SK-N-SH (cell line): ENCODE data around the gene TMEM132D. TPM values are rescaled to one million over a fixed set of nuclear protein-coding genes. Genes with fewer than 3 reads are reported as not detected.

ENCODE experiments used
- CTCF ChIA-PET: fragments of 300-600, 350-600 bp; formaldehyde crosslinking; extraction: SDS; loops from one replicate; lab custom pipeline; 2021; lab: Yijun Ruan, JAX
- POLR2A ChIA-PET: fragments of 350-600 bp; sonication (Branson Sonifier 250); formaldehyde crosslinking; extraction: SDS; loops from one replicate; lab custom pipeline; 2020; ENCODE audit warnings: antibody characterized with exemption, inconsistent platforms; lab: Yijun Ruan, JAX
- DNase-seq: peaks from one replicate; pipeline ENCODE4 v3.0.0; 2012
- H2AFZ ChIP-seq: fragments of 200-600 bp; sonication (generic); 2 replicates; pipeline ENCODE4 v1.8.1; 2016; ENCODE audit warnings: antibody characterized with exemption, mild to moderate bottlenecking, low read depth
- H3F3A ChIP-seq: fragments of 200-600 bp; sonication (generic); replicated peaks from 2 replicates; pipeline ENCODE3; 2016; ENCODE audit warnings: antibody characterized with exemption, mild to moderate bottlenecking; ENCODE audit not compliant: insufficient read depth
- H3K27ac ChIP-seq, 2 experiments: fragments of 200-500 bp in 1 of 2; fragments of 200-600 bp in 1 of 2; sonication (Bioruptor generic) in 1 of 2; sonication (generic), shearing (Covaris generic) in 1 of 2; 2 replicates each; pipeline versions ENCODE4 v1.5.1 to v1.6.1; 2014 to 2016; ENCODE audit warnings: low read depth in 2 of 2, inconsistent platforms in 1 of 2, low read length in 1 of 2, mild to moderate bottlenecking in 1 of 2, mixed read lengths in 1 of 2
- H3K27me3 ChIP-seq: fragments of 200-600 bp; sonication (generic), shearing (Covaris generic); 2 replicates; pipeline ENCODE4 v1.6.1; 2016; ENCODE audit warnings: mixed run types; ENCODE audit not compliant: insufficient read depth
- H3K36me3 ChIP-seq, 2 experiments: fragments of 200-500 bp in 1 of 2; fragments of 200-600 bp in 1 of 2; sonication (Bioruptor generic) in 1 of 2; sonication (generic) in 1 of 2; replicated peaks in 1 of 2; 2 replicates each; pipeline versions ENCODE3 to v1.5.1; 2014 to 2016; ENCODE audit warnings: low read length in 1 of 2, mild to moderate bottlenecking in 1 of 2; ENCODE audit not compliant: insufficient read depth in 2 of 2, control insufficient read depth in 1 of 2
- H3K4me1 ChIP-seq, 2 experiments: fragments of 200-500 bp in 1 of 2; fragments of 200-600 bp in 1 of 2; sonication (Bioruptor generic) in 1 of 2; sonication (generic), shearing (Covaris generic) in 1 of 2; 2 replicates each; pipeline versions ENCODE4 v1.5.1 to v1.6.1; 2014 to 2016; ENCODE audit warnings: low read depth in 1 of 2, low read length in 1 of 2, mixed run types in 1 of 2; ENCODE audit not compliant: insufficient read depth in 2 of 2, control insufficient read depth in 1 of 2
- H3K4me2 ChIP-seq: fragments of 200-600 bp; sonication (generic), shearing (Covaris generic); 2 replicates; pipeline ENCODE4 v1.6.1; 2017; ENCODE audit warnings: mixed run types
- H3K4me3 ChIP-seq, 2 experiments: fragments of 200-500 bp in 1 of 2; fragments of 200-600 bp in 1 of 2; sonication (Bioruptor generic) in 1 of 2; sonication (generic), shearing (Covaris generic) in 1 of 2; 2 replicates each; pipeline versions ENCODE4 v1.5.1 to v1.8.1; 2014 to 2016; ENCODE audit warnings: low read depth in 2 of 2, inconsistent platforms in 1 of 2, low read length in 1 of 2, mild to moderate bottlenecking in 1 of 2, mixed read lengths in 1 of 2, moderate library complexity in 1 of 2
- H3K79me2 ChIP-seq: fragments of 200-600 bp; sonication (generic); 2 replicates; pipeline ENCODE4 v1.8.1; 2017; ENCODE audit warnings: mild to moderate bottlenecking; ENCODE audit not compliant: insufficient read depth
- H3K9ac ChIP-seq: fragments of 200-600 bp; sonication (generic); 2 replicates; pipeline ENCODE4 v1.6.1; 2017; ENCODE audit warnings: mixed run types
- H3K9me2 ChIP-seq: fragments of 200-600 bp; sonication (generic); 2 replicates; pipeline ENCODE4 v1.6.1; 2017; ENCODE audit warnings: mixed run types
- H3K9me3 ChIP-seq: fragments of 200-600 bp; sonication (generic); 2 replicates; pipeline ENCODE4 v1.6.1; 2017; ENCODE audit warnings: mixed run types, mild to moderate bottlenecking, moderate library complexity
- H4K20me1 ChIP-seq: fragments of 200-600 bp; sonication (generic); 2 replicates; pipeline ENCODE4 v1.6.1; 2017; ENCODE audit warnings: mild to moderate bottlenecking, mixed run types; ENCODE audit not compliant: insufficient read depth
- ELF1 ChIP-seq: IDR thresholded peaks from 2 replicates; pipeline ENCODE4 v1.4.0; 2012
- FOSL2 ChIP-seq: IDR thresholded peaks from 2 replicates; pipeline ENCODE4 v1.4.0; 2012; ENCODE audit warnings: low read depth, mild to moderate bottlenecking, moderate library complexity, borderline replicate concordance
- FOXM1 ChIP-seq: IDR thresholded peaks from 2 replicates; pipeline ENCODE4 v1.4.0; 2012; ENCODE audit warnings: low read depth, mild to moderate bottlenecking
- IRF3 ChIP-seq: fragments of 150-350 bp; IDR thresholded peaks from 2 replicates; pipeline ENCODE4 v1.6.1; 2016; ENCODE audit warnings: mild to moderate bottlenecking, low read depth, low read length
- MAX ChIP-seq: IDR thresholded peaks from 2 replicates; pipeline ENCODE4 v1.4.0; 2012; ENCODE audit warnings: low read depth
- MXI1 ChIP-seq: IDR thresholded peaks from 2 replicates; pipeline ENCODE4 v1.6.1; 2012; ENCODE audit warnings: mild to moderate bottlenecking, low read depth, low read length, improper control_type of control experiment
- NRF1 ChIP-seq: IDR thresholded peaks from 2 replicates; pipeline ENCODE4 v1.6.1; 2012; ENCODE audit warnings: low read depth, mild to moderate bottlenecking, low read length
- RAD21 ChIP-seq: IDR thresholded peaks from 2 replicates; pipeline ENCODE4 v1.6.1; 2012; ENCODE audit warnings: mild to moderate bottlenecking, low read length
- RCOR1 ChIP-seq: fragments of 150-350 bp; IDR thresholded peaks from 2 replicates; pipeline ENCODE4 v1.6.1; 2017; ENCODE audit warnings: antibody characterized with exemption, low read length
- REST ChIP-seq: IDR thresholded peaks from 2 replicates; pipeline ENCODE4 v1.6.1; 2012; ENCODE audit warnings: mild to moderate bottlenecking, low read depth, low read length, moderate library complexity
- SIN3A ChIP-seq: IDR thresholded peaks from 2 replicates; pipeline ENCODE4 v1.6.1; 2012; ENCODE audit warnings: low read depth, mild to moderate bottlenecking, low read length, moderate library complexity, borderline replicate concordance
- TCF12 ChIP-seq: IDR thresholded peaks from 2 replicates; pipeline ENCODE4 v1.4.0; 2012
- YY1 ChIP-seq: IDR thresholded peaks from 2 replicates; pipeline ENCODE4 v1.4.0; 2012; ENCODE audit warnings: low read depth, mild to moderate bottlenecking
- WGBS: methylation state at CpG from one replicate; pipeline ENCODE4 v1.1.6; 2017; ENCODE audit warnings: low lambda C conversion rate; 5-methylcytosine and 5-hydroxymethylcytosine counted together
- polyA plus RNA-seq, 3 experiments: library from polyadenylated mRNA; depleted of rRNA; stranded (reverse); fragments of >200 nt; gene quantifications; 2 replicates each; pipeline ENCODE4 v1.2.3, GENCODE V29; 2012
- TF ChIP-seq, protein P1 (sequence below): fragments of 150-350 bp; IDR thresholded peaks from 2 replicates; pipeline ENCODE4 v1.6.1; 2017; ENCODE audit warnings: antibody characterized with exemption, low read length, low read depth, borderline replicate concordance

The TMEM132D gene
- polyA plus RNA-seq, 1 of the 3 experiments (the other 2 are of a cell fraction): not detected

GRCh38 chr12:129145381-129145780 is 758.4 kb downstream of the TMEM132D start (continued):
- TF ChIP-seq IRF3: no peak
- TF ChIP-seq SIN3A: no peak
- TF ChIP-seq YY1: no peak
- TF ChIP-seq NRF1: no peak
- TF ChIP-seq MAX: no peak
- no peak for TF ChIP-seq ELF1
- no peak for TF ChIP-seq FOXM1
- no peak for TF ChIP-seq FOSL2
- TF ChIP-seq MXI1: no peak

DNA sequence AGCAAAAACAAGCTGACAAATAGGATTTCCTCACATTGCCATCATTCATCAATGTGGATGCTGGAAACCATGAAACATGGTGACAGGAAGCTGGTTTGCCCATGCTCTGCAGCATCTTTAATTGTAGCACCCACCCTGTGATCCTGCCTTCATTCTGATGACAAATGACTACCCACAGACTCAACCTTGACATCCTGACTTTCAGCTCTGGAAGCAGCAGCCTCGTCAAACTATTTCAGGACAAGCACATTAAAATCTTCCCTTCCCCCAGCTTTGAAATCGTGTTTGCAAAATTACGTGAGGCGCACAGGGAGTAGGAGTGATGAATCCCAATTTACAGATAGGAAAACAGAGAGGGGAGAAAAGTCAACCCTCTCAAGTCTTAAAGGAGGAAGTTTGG is 765.0 kb downstream of the TMEM132D start:
- no peaks in the 10 kb centered on the region for H3K9me2 ChIP-seq
- H3K27ac ChIP-seq: no peak overlapping the region
- H3K4me2 ChIP-seq: no peak overlapping the region
- H4K20me1 ChIP-seq: no peaks in the 10 kb centered on the region
- ChIA-PET POLR2A (no interaction called here), CTCF (no interaction called here)
- 20% methylated on average over 4 of the region's 4 CpGs for WGBS
- DNase-seq: no peak
- H3K9me3 ChIP-seq: no peaks in the 10 kb centered on the region
- H3K27me3 ChIP-seq: no peaks in the 10 kb centered on the region
- no peaks in the 10 kb centered on the region for H3K36me3 ChIP-seq
- no peaks in the 10 kb centered on the region for H3K4me1 ChIP-seq
- TF ChIP-seq NRF1 (no peak), TCF12 (no peak), RCOR1 (no peak), REST (no peak), RAD21 (no peak), ELF1 (no peak), MAX (no peak)
- TF ChIP-seq, protein P1, sequence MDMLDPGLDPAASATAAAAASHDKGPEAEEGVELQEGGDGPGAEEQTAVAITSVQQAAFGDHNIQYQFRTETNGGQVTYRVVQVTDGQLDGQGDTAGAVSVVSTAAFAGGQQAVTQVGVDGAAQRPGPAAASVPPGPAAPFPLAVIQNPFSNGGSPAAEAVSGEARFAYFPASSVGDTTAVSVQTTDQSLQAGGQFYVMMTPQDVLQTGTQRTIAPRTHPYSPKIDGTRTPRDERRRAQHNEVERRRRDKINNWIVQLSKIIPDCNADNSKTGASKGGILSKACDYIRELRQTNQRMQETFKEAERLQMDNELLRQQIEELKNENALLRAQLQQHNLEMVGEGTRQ: no peak
- H3K79me2 ChIP-seq: no peaks in the 10 kb centered on the region
- H3F3A ChIP-seq: no peaks in the 10 kb centered on the region
- no peak overlapping the region for H2AFZ ChIP-seq
- H3K9ac ChIP-seq: no peak overlapping the region
- H3K4me3 ChIP-seq: no peak overlapping the region
